GM21723 (cell line): Measurements from ENCODE around the gene ATXN7L3.
"Not testable (repeated sequence)": the region's sequence is repeated elsewhere in the genome, so short reads cannot be mapped to it uniquely, and the experiment has no call there.

Experiments
- ATAC-seq: cut with Tn5 transposase; IDR thresholded peaks from one replicate; pipeline ENCODE4 v1.9.1; 2021; ENCODE audit warnings: mild to moderate bottlenecking, moderate library complexity; ENCODE audit not compliant: unreplicated experiment

ATXN7L3 gene

DNA sequence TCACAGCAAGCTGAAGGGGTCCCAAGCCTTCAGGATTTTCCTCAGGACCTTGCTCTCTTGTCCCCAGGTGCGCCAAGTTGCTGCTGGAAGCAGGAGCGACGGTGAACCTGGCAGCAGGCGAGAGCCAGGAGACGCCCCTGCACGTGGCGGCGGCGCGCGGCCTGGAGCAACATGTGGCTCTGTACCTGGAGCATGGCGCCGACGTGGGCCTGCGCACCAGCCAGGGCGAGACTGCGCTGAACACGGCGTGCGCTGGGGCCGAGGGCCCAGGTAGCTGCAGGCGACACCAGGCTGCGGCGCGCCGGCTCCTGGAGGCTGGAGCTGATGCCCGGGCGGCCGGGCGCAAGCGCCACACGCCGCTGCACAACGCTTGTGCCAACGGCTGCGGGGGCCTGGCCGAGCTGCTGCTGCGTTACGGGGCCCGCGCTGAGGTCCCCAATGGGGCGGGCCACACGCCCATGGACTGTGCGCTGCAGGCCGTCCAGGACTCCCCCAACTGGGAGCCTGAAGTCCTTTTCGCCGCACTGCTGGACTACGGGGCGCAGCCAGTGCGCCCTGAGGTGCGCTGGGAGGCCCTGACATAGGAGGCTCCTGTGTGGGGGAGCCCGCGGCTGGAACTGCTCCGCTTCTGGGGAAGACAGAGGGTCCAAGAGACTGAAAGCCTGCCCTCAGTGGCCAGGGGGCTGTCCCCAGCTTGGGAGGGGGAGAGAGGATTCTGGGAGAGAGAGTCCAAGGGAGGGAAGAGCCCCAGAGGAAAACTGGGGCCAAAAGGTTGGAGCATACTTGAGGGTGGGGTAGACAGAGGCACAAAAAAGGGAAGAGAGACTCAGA is 22.8 kb downstream of the ATXN7L3 start:
- no peak for ATAC-seq

DNA sequence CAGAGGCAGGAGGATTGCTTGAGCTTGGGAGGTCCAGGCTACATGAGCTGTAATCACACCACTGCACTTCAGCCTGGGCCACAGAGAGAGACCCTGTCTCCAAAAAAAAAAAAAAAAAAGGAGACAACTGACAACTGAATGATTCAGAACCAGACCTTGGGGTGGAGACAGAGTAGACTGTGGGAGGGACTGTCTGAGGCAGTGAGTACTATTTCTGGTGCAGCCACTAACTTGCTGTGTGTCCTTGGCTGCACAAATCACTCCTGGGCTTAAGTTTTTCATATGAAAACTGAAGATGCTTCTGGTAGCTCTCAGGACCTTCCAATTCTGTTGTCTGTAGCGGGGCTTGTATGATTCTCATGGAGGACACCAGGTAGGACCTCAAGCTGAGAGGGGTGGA is 23.4 kb downstream of the ATXN7L3 start:
- ATAC-seq: no peak

DNA sequence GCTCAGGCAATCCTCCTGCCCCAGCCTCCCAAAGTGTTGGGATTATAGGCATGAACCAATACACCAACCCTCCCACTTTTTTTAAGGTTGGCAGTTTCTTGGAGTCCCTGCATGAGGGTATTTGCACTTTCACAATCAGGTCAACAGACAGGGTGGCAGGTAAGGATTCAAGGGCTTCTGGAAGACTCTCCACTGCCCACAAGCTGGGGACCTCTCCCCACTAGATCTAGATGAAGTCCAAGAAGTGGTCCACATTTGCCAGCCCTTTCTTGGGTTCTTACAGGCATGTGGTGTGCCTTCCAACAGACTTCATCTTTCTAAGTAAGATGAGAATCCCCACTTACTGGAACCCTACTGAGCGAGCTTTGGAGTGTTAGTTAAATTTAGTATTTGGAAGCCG is 25.3 kb downstream of the ATXN7L3 start:
- ATAC-seq: no peak

DNA sequence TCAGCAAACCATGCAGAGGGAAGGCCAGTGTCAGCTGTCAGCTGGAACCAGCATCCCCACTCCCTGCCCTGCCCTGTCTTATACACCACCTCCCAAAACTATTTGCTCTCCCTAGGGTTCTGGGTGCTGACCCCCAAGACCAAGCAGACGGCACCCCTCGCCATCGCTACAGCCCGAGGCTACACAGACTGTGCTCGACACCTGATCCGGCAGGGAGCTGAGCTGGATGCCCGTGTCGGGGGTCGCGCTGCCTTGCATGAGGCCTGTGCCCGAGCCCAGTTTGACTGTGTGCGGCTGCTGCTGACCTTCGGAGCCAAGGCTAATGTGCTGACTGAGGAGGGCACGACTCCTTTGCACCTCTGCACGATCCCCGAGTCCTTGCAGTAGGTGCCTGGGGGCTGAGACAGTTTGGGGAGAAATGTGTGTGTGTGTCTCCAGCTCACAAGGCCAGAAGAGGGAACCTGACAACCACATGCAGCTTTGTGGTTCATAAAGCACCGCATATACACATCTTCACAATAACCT is 27.7 kb downstream of the ATXN7L3 start:
- no peak for ATAC-seq

DNA sequence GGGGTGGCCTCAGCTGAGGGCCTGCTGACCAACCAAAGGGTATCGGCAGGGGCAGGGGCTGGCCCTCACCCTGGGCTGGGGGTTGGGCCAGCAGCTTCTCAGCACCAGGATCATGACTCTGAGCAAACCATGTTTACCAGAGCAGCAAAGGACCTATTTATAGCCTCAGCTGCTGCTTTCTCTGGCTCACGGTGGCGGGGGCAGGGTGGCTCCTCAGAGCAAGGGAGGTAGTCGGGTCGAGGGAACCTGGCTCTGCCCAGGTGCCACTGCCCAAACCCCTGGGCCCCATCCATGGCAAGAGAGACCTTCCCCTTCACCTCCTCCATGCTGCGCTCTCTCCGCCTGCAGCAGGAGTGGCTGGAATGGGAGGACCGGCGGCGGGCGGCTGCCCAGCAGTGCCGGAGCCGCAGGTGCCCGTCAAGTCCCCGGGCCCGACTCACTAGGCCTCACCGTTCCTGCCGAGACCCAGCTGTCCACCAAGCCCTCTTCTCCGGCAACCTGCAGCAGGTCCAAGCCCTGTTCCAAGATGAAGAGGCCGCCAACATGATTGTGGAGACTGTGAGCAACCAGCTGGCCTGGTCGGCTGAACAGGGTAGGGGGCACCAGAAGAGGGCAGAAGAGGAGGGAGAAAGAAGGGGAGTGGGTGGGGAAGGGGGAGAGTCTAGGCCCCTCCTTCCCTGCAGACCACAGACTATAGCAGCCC is 29.0 kb downstream of the ATXN7L3 start, which contains the start of gene ASB16:
Gene ASB16, plus strand, starts transcription at position 206 of the 703 bp plus-strand sequence. Its CDS starts 86 bp downstream, at position 292.
- ATAC-seq: no peak

DNA sequence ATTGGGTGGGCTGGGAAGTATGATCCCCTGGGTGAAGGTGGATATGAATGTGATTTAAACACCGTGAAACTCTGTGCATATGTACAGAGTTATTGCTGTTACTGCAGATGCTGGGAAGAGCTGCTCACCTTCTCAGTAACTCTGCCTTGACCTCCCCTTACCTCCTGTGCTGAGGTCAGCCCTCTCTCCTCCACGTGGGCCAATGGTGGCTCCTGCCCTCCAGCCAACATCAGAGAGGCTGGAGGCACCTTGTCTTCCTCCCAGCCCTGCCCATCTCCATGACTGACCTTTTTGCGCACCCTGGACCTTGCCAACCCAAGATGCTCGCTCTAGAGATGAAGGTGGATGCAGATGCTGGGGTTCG is 29.6 kb downstream of the ATXN7L3 start:
- no peak for ATAC-seq

DNA sequence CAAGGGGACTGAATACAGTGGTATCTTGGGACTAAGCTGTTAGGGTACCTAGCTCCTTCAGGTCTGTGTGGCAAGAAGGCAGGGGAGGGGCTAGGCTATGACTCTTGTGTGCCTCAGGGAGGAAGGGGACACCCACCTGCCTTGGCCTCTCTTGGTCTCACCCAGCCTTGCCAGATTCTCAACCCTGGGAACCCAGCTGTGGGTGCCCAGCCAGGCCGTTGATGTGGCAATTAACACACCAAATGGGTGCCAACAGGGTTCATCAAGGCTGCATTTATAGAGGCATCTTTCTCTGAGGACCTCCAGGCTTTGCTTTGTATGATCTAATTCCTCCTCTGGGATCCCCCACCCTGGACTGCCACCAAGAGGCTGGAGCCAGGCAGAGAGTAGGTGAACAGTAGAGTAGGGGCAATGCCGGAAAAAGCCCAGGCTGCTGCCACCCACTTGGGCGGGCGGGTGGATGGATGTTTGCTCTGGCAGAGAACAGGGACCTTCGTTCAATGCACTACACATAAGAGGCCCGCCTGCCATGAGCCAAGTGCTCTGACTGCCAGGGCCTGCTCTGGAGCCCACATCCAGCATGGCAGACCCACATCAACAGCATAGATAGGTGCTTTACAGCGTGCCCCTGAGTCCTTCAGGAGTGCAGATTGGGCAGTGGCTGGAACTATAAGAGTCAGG is 32.4 kb downstream of the ATXN7L3 start:
- no peak for ATAC-seq

DNA sequence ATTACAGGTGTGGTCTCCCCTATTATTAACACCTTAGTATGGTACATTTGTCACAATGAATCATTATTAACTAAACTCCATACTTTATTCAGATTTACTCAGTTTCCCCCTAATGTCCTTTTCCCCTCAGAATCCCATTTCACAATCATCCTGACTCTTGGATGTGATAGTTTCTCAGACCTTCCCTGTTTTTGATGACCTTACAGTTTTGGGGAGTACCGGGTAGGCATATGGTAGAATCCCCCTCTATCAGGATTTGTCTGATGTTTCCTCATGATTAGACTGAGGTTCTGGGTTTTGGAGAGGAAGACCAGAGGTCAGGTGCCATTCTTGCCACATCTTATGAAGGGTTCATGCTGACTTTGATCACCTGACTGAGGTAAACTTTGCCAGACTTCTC is 35.2 kb downstream of the ATXN7L3 start:
- ATAC-seq: no peak

DNA sequence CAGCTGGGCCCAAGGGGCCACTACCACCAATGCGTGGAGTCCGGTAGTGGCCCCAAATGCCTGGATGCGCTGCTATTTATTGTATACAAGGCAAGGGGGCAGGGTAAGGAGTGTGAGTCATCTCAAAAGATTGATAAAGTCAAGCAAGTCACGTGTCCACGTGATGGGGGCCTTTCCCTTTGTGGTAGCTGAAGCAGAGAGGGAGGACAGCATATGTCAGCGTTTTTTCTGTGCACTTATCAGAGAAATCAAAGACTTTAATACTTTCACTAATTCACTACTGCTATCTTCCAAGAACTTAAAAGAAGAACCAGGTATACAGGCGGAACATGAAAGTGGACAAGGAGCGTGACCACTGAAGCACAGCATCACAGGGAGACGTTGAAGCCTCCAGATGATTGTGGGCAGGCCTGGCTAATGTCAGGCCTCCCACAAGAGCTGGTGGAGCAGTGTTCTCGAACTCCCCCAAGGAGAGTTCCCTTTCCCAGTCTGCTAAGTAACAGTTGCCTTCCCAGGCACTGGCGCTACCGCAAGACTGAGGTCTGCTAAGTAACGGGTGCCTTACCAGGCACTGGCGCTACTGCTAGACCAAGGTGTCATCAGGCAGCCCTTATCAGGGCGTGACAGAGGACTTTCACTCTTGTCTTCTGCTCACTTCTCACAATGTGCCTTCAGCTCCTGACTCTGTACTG is 40.0 kb downstream of the ATXN7L3 start:
- no peak for ATAC-seq

DNA sequence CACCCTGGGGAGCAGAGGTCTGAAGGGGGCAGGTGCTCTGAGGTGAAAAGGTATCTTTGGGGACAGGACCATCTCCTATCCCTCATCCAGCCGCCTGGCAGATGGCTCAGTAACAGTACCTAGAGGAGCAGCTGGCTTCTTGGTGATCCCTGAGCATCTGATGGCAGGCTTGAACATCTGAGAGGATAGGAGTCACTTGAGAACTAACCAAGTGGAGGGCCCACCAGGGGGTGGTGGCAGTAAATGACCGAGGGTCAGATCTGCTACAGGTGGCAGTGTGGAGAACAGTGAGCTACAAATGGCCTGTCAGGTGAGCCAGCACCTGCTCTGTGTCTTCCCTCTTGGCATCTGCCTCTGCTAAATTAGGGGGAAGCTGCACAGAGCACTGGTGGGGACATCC is 44.2 kb downstream of the ATXN7L3 start:
- ATAC-seq: no peak

DNA sequence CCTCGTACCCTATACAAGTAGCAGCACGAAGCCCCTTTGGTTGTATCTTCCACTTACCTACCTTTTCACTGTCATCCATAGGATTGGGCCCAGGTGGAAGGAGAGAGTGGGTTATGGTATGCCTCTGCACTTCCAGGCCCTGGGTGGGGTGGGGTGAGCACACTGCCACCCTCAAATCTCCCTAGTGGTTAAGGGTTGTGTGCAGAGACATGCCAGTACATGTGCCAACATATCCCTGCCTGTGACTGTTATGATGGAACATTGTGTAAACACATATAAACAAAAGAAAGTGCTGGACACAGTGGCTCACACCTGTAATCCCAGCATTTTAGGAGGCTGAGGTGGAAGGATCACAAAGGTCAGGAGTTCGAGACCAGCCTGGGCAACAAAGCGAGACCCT is 46.8 kb downstream of the ATXN7L3 start:
- no peak for ATAC-seq

DNA sequence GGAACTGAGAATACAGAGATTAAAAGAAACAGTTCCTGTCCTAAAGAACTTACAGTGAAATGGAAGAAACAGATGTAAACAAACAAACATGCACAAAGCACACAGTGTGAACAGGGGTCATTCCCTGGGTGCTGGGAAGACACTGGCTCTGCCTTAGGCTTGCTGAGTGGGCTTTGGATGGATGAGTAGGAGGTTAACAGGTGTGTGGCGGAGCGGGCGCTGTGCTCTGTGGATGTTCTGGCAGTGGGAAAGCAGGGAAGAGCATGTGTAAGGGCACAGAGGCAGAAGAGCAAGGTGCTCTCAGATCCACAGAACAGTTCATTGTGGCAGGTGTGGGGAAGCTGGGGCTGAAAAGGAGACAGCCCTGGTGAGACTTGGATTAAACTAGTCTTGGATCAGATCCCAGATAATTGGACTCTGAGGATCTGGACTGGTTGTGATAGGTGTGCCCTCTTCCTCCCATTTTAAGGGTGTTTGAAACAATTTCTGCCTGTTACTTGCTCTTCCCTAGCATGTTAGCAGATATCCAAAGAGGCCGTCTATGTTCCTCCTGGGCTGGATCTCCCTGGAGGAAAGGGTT is 49.8 kb downstream of the ATXN7L3 start:
- no peak for ATAC-seq

DNA sequence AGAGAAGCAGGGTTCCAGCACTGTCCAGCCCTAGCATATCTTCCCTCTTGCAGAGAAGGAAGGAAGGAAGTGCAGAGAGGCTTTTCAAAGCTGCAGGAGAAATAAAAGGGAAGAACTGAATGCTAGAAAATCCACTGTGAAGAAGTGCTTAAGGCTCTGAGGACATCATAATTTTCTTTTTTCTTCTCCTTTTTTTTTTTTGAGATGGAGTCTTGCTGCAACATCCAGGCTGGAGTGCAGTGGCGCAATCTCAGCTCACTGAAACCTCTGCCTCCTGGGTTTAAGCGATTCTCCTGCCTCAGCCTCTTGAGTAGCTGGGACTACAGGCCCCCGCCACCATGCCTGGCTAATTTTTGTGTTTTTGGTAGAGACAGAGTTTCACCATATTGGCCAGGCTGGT is 50.6 kb downstream of the ATXN7L3 start:
- not testable (repeated sequence) for ATAC-seq

DNA sequence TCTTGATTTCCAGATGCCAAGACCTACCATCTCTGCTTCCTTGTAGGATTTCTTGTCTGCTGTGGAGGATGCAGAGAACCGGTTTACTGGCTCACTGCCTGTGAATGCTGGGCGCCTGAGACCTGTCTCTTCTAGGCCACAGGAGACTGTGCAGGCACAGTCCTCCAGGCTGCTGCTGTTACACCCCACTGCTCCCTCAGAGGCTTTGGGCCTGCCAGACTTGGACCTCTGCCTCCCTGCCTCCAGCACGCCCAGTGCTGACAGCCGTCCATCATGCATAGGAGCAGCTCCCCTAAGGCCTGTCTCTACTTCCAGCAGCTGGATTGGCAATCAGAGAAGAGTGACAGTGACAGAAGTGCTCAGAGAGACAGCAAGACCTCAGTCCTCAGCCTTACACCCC is 51.9 kb downstream of the ATXN7L3 start:
- no peak for ATAC-seq

DNA sequence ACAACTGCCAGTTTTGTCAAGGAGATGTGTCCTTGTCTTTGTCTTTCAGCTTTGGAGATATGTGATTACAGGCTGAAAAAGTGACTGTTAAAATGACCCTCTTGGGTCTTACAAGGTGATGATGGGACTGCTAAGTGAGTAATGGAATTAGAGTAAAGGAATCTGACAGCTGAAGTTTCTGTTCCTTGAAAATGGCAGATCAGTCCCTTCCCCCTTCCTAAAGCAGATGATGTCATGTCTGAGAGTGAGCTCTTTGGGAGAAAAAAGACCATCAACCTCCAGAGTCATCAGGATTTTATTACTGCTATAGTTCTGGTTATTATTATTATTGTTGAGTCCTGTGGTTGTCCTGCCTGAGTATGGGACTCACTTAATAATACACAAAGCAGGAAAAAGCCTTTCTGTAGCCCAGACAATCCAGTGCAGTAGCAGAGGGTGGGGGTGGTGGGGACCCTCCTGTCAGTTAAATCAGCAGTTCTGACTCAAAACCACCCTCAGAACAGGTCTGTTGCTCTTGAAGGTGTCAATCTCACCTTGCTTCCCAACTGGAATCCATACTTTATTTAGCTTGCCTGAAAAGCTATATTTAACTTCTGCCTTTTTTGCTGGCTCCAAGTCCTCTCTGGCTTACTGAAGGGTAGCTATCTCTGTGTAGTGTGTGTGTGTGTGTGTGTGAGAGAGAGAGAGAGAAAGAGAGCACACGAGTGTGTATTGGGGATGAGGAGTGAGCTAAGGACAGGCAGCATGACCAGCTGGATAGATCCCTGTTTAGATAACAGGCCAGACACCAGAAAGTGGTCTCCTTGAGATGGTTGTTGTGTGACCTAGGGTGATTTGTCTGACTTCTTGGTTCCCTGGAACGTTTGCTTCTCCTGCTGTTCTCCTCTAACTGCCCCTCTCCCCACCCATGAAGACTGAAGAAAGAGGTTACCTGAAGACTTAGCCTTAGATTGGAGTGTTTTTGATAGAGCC is 53.0 kb downstream of the ATXN7L3 start:
- ATAC-seq: no peak

DNA sequence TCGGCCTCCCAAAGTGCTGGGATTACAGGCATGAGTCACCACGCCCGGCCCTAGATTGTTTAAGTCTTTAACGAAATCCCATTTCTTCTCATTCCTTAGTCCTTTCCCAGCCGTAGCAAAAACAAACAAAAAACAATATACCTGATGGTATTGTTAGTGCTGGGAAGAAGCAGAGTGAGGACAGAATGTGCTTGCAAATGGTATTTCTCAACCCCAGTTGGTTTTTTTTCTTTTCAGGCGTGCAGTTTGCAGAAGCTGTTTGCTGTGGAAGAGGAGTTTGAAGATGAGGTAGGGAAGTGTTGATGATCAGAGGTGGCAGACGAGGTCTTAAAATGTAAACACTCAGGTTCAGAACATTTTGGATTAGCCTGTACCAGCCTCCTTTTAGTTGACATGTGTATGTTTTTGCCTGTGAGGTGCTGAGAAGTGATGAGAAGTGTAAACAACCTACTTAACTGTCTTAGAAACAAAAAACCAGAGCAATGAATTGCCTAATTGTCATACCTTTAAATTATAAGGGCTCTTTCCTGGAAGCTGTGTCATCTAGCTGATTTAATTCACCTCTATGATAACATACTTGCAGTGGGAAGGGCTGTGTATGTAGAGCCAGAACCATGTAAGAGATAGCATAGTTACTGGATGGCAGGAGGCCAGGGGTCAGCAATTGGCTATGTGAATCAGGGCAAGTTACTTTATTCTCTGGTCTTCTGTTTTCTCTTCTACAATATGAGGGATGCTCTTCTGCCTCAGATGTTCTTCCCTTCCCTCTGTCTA is 54.5 kb downstream of the ATXN7L3 start:
- ATAC-seq: no peak

DNA sequence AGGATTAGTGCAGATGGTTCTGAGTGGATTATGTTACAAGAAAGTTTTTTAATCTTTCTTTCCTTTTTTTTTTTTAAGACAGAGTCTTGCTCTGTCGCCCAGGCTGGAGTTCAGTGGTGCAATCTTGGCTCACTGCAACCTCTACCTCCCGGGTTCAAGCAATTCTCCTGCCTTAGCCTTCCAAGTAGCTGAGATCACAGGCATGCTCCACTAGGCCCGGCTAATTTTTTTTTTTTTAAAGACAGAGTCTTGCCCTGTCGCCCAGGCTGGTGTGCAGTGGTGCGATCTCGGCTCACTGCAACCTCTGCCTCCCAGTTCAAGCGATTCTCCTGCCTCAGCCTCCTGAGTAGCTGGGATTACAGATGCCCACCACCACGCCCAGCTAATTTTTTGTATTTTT is 55.8 kb downstream of the ATXN7L3 start:
- not testable (repeated sequence) for ATAC-seq
